ENCODE results near the gene POU4F1.
"Not testable (repeated sequence)": the region's sequence is repeated elsewhere in the genome, so short reads cannot be mapped to it uniquely, and the experiment has no call there.

POU4F1 gene

GRCh38 chr13:78603240-78603957, at the start of gene POU4F1:
TSS of gene POU4F1 (minus strand) at chr13:78603552. CDS start at chr13:78603326, 226 bp downstream.
- DNase-seq = peak; percentile 27

- DNase-seq = no peak
Observed at GRCh38 chr13:78652651-78653050, 49.3 kb upstream of the POU4F1 start.

- no peak for DNase-seq
Observed at GRCh38 chr13:78650717-78651083, 47.3 kb upstream of the POU4F1 start.

- no peak for DNase-seq
Observed at GRCh38 chr13:78649997-78650716, 46.8 kb upstream of the POU4F1 start.

GRCh38 chr13:78647109-78647678, 43.8 kb upstream of the POU4F1 start:
- not testable (repeated sequence) for DNase-seq

GRCh38 chr13:78638216-78638615, 34.9 kb upstream of the POU4F1 start:
- DNase-seq = no peak

GRCh38 chr13:78636495-78636894, 33.1 kb upstream of the POU4F1 start:
- DNase-seq = no peak

- DNase-seq = no peak
Observed at GRCh38 chr13:78632996-78633395, 29.6 kb upstream of the POU4F1 start.

GRCh38 chr13:78631077-78631476, 27.7 kb upstream of the POU4F1 start:
- DNase-seq = no peak

GRCh38 chr13:78630511-78630910, 27.2 kb upstream of the POU4F1 start:
- no peak for DNase-seq

- DNase-seq = no peak
Observed at GRCh38 chr13:78625384-78625783, 22.0 kb upstream of the POU4F1 start.

GRCh38 chr13:78623132-78623531, 19.8 kb upstream of the POU4F1 start:
- DNase-seq = no peak

GRCh38 chr13:78620936-78621470, 17.7 kb upstream of the POU4F1 start:
- DNase-seq = no peak

GRCh38 chr13:78618411-78618810, 15.1 kb upstream of the POU4F1 start:
- DNase-seq = no peak

- DNase-seq = no peak
Observed at GRCh38 chr13:78611040-78611439, 7.7 kb upstream of the POU4F1 start.

GRCh38 chr13:78610381-78610883, 7.1 kb upstream of the POU4F1 start:
- no peak for DNase-seq

GRCh38 chr13:78609464-78610205, 6.3 kb upstream of the POU4F1 start:
- DNase-seq = no peak

GRCh38 chr13:78608688-78609463, 5.5 kb upstream of the POU4F1 start:
- no peak for DNase-seq

GRCh38 chr13:78608252-78608687, 4.9 kb upstream of the POU4F1 start:
- no peak for DNase-seq

- DNase-seq = no peak
Observed at GRCh38 chr13:78607409-78608251, 4.3 kb upstream of the POU4F1 start.
